GM12891 (cell line): Measurements from ENCODE around the gene FBXO5.

Experiments
- DNase-seq: peaks from one replicate; pipeline ENCODE4 v3.0.0; 2011; ENCODE audit warnings: low spot score; ENCODE audit not compliant: insufficient read length
- FAIRE-seq: peaks from 2 replicates; lab custom pipeline; 2011; peaks lifted over from hg19 to GRCh38; lab: Jason Lieb, UNC
- PAX5 ChIP-seq: IDR thresholded peaks from 2 replicates; pipeline ENCODE4 v1.6.1; 2011; ENCODE audit warnings: low read length, moderate library complexity, mild to moderate bottlenecking; ENCODE audit not compliant: insufficient read depth, severe bottlenecking
- POLR2A ChIP-seq: IDR thresholded peaks from 2 replicates; pipeline ENCODE4 v1.6.1; 2011; ENCODE audit warnings: low read depth, low read length, control low read depth
- POLR2AphosphoS5 ChIP-seq: IDR thresholded peaks from 2 replicates; pipeline ENCODE4 v1.6.1; 2011; ENCODE audit warnings: low read depth, low read length, control low read depth
- POU2F2 ChIP-seq: IDR thresholded peaks from 2 replicates; pipeline ENCODE4 v1.6.1; 2011; ENCODE audit warnings: low read depth, mild to moderate bottlenecking, control low read depth, low read length, moderate library complexity
- SPI1 ChIP-seq: IDR thresholded peaks from 2 replicates; pipeline ENCODE4 v1.6.1; 2011; ENCODE audit warnings: low read depth, low read length, control low read depth
- TAF1 ChIP-seq: IDR thresholded peaks from 2 replicates; pipeline ENCODE4 v1.6.1; 2011; ENCODE audit warnings: low read depth, low read length, control low read depth

FBXO5 gene

GRCh38 chr6:152943260-152943897 lies 39.5 kb downstream of the FBXO5 start:
- FAIRE-seq (no peak), DNase-seq (no peak)
- no peak for TF ChIP-seq POU2F2
- TF ChIP-seq SPI1 = no peak
- no peak for TF ChIP-seq POLR2AphosphoS5
- TF ChIP-seq PAX5 = no peak
- TF ChIP-seq POLR2A = no peak

- no peak for TF ChIP-seq POU2F2
- TF ChIP-seq SPI1 = no peak
- no peak for TF ChIP-seq POLR2A
- no peak for TF ChIP-seq POLR2AphosphoS5
- TF ChIP-seq TAF1 = no peak
- TF ChIP-seq PAX5 = no peak
- no peak for DNase-seq
- no peak for FAIRE-seq
Observed at GRCh38 chr6:152942319-152942869, 40.4 kb downstream of the FBXO5 start.

DNA sequence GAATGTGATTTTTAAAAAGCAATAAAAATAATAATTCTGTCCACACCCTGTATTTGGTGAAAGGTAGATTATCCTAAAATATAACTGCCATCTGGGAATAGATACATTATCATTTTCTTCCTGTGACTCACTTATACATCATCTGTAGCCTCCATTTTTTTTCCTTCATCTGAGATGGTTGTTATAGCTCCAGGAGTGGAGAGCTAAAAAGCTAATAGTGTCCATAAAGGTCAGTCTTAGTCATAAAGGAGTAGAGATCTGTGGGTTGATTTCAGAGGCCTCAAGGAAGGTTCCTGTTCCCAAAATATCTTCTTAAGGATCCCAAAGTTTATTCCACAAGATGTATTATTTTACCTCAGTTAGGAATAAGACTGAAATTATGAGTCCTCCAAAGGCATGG lies 41.1 kb downstream of the FBXO5 start:
- TF ChIP-seq TAF1 (no peak), SPI1 (no peak), POLR2AphosphoS5 (no peak), PAX5 (no peak), POU2F2 (no peak), POLR2A (no peak)
- no peak for DNase-seq
- no peak for FAIRE-seq

DNA sequence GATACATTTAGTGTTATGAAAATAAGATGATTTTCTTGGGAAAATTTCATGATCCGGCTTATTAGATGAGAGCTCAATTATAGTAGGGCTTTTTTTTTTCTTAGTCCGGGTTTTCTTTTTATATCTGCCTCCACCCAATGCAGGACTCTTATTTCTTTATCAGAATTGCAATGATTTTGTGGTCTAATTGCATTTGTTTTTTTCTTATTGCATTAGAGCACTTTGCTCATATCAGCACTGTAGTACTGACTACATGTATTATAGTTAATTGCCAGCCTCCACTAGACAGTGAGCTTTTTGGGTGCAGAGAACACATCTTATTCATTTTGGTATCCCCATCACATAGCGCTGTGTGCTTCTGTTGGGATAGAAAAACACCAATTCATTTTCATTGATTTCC lies 50.0 kb downstream of the FBXO5 start:
- TF ChIP-seq POLR2A = no peak
- TF ChIP-seq PAX5 = no peak
- TF ChIP-seq POU2F2 = no peak
- TF ChIP-seq SPI1 = no peak
- TF ChIP-seq POLR2AphosphoS5 = no peak
- no peak for TF ChIP-seq TAF1
- FAIRE-seq = no peak
- no peak for DNase-seq

GRCh38 chr6:152922706-152923105 lies 60.1 kb downstream of the FBXO5 start:
- no peak for TF ChIP-seq PAX5
- no peak for TF ChIP-seq TAF1
- no peak for TF ChIP-seq POLR2A
- TF ChIP-seq POU2F2 = no peak
- TF ChIP-seq POLR2AphosphoS5 = no peak
- TF ChIP-seq SPI1 = no peak
- FAIRE-seq (no peak), DNase-seq (no peak)
